Measurements from ENCODE around the gene LARGE1.

LARGE1 gene

DNA sequence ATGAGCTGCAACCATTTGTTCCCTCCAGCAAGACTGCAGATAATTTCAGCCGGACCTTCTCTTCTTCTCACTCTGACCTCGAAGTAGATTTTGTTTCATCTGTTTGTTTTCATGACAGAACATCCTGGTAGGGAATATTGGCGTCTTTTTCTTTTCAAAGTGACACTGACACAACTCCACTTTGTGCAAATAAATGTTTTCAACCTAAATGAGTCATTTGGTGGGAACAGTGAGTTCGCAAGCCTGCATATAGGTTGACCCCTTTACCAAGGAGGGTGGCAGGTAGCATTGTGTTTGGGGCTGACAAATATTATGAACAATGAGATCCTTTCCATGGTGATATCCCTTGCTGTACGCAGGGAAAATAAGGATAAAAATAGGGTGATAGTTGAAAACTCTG is 55.0 kb downstream of the LARGE1 start:
- TF ChIP-seq GABPA (IDR thresholded peaks at IDR 0.05; ENCODE audit: low read depth) (no peak), SPI1 (IDR thresholded peaks at IDR 0.05; ENCODE audit: borderline replicate concordance, low read depth) (no peak)
- H3K4me3 ChIP-seq (replicated peaks; ENCODE audit: insufficient read depth, low read length) = no peak overlapping the region
- no peaks in the 10 kb centered on the region for H3K27me3 ChIP-seq (ENCODE audit: insufficient read depth, poor library complexity, severe bottlenecking)
- no peak for DNase-seq (ENCODE audit: low read depth in 1 of 2, low spot score in 1 of 2)
- no peak overlapping the region for H3K27ac ChIP-seq (replicated peaks)

DNA sequence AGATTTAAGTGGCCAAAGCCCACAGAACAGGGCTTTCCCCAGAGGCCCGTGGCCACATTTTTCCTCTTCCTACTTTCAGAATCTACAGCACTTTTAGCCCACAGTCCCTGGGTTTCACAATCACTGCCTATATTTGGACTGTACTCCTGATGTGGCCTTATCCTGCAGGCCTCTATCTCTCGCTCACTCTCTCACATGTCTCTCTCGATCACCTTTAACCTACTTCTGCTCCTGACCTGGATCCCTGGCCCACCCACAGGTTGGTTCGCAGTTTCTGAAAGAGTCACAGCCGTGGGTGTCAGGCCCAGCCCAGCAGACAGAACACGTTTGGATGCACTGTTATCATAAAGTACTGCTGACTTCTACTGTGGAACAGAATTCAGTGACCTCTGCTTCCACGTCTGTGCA is 55.5 kb downstream of the LARGE1 start:
- Histone ChIP-seq H3K4me3 (replicated peaks; ENCODE audit: insufficient read depth, low read length) (no peak overlapping the region), H3K27me3 (ENCODE audit: insufficient read depth, poor library complexity, severe bottlenecking) (no peaks in the 10 kb centered on the region), H3K27ac (replicated peaks) (no peak overlapping the region)
- TF ChIP-seq, protein P1, sequence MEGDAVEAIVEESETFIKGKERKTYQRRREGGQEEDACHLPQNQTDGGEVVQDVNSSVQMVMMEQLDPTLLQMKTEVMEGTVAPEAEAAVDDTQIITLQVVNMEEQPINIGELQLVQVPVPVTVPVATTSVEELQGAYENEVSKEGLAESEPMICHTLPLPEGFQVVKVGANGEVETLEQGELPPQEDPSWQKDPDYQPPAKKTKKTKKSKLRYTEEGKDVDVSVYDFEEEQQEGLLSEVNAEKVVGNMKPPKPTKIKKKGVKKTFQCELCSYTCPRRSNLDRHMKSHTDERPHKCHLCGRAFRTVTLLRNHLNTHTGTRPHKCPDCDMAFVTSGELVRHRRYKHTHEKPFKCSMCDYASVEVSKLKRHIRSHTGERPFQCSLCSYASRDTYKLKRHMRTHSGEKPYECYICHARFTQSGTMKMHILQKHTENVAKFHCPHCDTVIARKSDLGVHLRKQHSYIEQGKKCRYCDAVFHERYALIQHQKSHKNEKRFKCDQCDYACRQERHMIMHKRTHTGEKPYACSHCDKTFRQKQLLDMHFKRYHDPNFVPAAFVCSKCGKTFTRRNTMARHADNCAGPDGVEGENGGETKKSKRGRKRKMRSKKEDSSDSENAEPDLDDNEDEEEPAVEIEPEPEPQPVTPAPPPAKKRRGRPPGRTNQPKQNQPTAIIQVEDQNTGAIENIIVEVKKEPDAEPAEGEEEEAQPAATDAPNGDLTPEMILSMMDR (IDR thresholded peaks at IDR 0.05; ENCODE audit: insufficient read depth, low read length) = no peak
- TF ChIP-seq SPI1 (IDR thresholded peaks at IDR 0.05; ENCODE audit: borderline replicate concordance, low read depth) (no peak), POLR2AphosphoS5 (IDR thresholded peaks at IDR 0.05; ENCODE audit: low read depth) (no peak), GABPA (IDR thresholded peaks at IDR 0.05; ENCODE audit: low read depth) (no peak)
- TF ChIP-seq, protein P2, sequence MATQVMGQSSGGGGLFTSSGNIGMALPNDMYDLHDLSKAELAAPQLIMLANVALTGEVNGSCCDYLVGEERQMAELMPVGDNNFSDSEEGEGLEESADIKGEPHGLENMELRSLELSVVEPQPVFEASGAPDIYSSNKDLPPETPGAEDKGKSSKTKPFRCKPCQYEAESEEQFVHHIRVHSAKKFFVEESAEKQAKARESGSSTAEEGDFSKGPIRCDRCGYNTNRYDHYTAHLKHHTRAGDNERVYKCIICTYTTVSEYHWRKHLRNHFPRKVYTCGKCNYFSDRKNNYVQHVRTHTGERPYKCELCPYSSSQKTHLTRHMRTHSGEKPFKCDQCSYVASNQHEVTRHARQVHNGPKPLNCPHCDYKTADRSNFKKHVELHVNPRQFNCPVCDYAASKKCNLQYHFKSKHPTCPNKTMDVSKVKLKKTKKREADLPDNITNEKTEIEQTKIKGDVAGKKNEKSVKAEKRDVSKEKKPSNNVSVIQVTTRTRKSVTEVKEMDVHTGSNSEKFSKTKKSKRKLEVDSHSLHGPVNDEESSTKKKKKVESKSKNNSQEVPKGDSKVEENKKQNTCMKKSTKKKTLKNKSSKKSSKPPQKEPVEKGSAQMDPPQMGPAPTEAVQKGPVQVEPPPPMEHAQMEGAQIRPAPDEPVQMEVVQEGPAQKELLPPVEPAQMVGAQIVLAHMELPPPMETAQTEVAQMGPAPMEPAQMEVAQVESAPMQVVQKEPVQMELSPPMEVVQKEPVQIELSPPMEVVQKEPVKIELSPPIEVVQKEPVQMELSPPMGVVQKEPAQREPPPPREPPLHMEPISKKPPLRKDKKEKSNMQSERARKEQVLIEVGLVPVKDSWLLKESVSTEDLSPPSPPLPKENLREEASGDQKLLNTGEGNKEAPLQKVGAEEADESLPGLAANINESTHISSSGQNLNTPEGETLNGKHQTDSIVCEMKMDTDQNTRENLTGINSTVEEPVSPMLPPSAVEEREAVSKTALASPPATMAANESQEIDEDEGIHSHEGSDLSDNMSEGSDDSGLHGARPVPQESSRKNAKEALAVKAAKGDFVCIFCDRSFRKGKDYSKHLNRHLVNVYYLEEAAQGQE (IDR thresholded peaks at IDR 0.05; ENCODE audit: insufficient replicate concordance, low read depth) = no peak
- no peak for DNase-seq (ENCODE audit: low read depth in 1 of 2, low spot score in 1 of 2)

DNA sequence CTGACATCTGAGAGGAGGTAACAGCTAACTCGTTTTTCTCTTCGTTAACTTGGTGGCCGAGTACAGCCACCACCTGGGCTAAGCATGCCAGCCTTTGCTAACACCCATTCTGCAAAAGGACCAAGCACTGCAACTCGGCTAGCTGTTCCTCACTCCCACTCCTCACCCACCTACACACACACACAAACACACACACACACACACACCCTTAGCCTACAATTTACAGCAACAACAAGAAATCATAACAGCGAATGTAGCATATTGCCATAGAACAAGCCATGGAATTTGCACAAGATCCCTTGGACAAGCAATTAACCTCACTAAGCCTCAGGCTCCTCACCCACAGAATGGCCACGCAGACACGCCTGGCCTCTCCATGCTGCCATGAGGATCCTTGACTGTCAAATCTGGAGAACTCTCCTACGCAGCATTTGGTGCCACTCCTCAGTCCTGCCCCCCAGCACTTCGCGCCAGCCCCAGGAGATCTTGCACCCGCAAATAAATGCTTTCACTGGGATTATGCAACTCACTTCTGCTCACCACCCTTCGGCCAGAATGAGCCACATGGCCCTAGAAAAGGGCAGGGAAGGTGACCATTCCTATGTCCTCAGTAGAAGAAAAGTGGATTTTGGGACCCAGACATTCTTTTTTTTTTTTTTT is 58.9 kb downstream of the LARGE1 start:
- Histone ChIP-seq H3K27ac (replicated peaks) (no peak overlapping the region), H3K4me3 (replicated peaks; ENCODE audit: insufficient read depth, low read length) (no peak overlapping the region), H3K27me3 (ENCODE audit: insufficient read depth, poor library complexity, severe bottlenecking) (no peaks in the 10 kb centered on the region)
- TF ChIP-seq, protein P1 (IDR thresholded peaks at IDR 0.05; ENCODE audit: insufficient read depth, low read length) = no peak
- TF ChIP-seq SPI1 (IDR thresholded peaks at IDR 0.05; ENCODE audit: borderline replicate concordance, low read depth) (no peak), POLR2AphosphoS5 (IDR thresholded peaks at IDR 0.05; ENCODE audit: low read depth) (no peak)
- DNase-seq (ENCODE audit: low read depth in 1 of 2, low spot score in 1 of 2) = no peak

DNA sequence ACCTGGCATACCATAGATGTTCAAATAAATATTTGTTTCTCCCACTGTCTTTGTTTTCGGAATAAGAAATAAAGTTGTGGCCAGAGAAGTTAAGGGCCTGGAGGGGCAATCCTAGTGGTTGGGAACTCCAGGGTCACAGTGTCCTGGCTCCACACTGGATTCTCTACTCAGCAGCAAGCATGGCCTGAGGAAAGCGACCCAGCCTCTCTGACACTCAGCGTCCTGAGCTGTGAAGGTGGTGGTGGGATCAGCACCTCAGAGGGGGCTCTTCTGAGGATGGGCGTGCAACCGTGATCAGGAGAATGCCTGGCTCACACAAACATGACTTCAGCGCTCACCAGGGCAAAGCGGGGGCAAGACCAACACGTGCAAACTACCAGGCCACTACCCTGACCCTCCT is 59.9 kb downstream of the LARGE1 start:
- Histone ChIP-seq H3K27me3 (ENCODE audit: insufficient read depth, poor library complexity, severe bottlenecking) (no peaks in the 10 kb centered on the region), H3K27ac (replicated peaks) (no peak overlapping the region), H3K4me3 (replicated peaks; ENCODE audit: insufficient read depth, low read length) (no peak overlapping the region)
- no peak for DNase-seq (ENCODE audit: low read depth in 1 of 2, low spot score in 1 of 2)
- TF ChIP-seq, protein P1 (IDR thresholded peaks at IDR 0.05; ENCODE audit: insufficient read depth, low read length) = no peak
- TF ChIP-seq GABPA (IDR thresholded peaks at IDR 0.05; ENCODE audit: low read depth) (no peak), SPI1 (IDR thresholded peaks at IDR 0.05; ENCODE audit: borderline replicate concordance, low read depth) (no peak), POLR2AphosphoS5 (IDR thresholded peaks at IDR 0.05; ENCODE audit: low read depth) (no peak)
- TF ChIP-seq, protein P2 (IDR thresholded peaks at IDR 0.05; ENCODE audit: insufficient replicate concordance, low read depth) = no peak
